GM19467 (cell line): Measurements from ENCODE around the gene DARS1.
A peak's percentile ranks its signal among the peaks of the same experiment; 100 is the strongest.
"Not testable (repeated sequence)": the region's sequence is repeated elsewhere in the genome, so short reads cannot be mapped to it uniquely, and the experiment has no call there.

ENCODE experiments used
- ATAC-seq: cut with Tn5 transposase; IDR thresholded peaks from one replicate; pipeline ENCODE4 v1.9.1; 2021; ENCODE audit warnings: mild to moderate bottlenecking, moderate library complexity; ENCODE audit not compliant: unreplicated experiment

The DARS1 gene

GRCh38 chr2:135985826-135986393 is 484 bp upstream of the DARS1 start:
- ATAC-seq = peak; percentile 40

- ATAC-seq = peak; percentile 10
These were observed 1.0 kb downstream of the DARS1 start for GRCh38 chr2:135984199-135985017.

- ATAC-seq = no peak
These were observed 4.9 kb downstream of the DARS1 start for GRCh38 chr2:135980434-135981079.

- ATAC-seq = no peak
These were observed 9.7 kb downstream of the DARS1 start for GRCh38 chr2:135975702-135976101.

- ATAC-seq = no peak
These were observed 11.4 kb downstream of the DARS1 start for GRCh38 chr2:135974036-135974435.

- ATAC-seq = no peak
These were observed 15.6 kb downstream of the DARS1 start for GRCh38 chr2:135969655-135970387.

- ATAC-seq = no peak
These were observed 19.7 kb downstream of the DARS1 start for GRCh38 chr2:135965756-135966155.

GRCh38 chr2:135964404-135964803 is 21.0 kb downstream of the DARS1 start:
- not testable (repeated sequence) for ATAC-seq

- no peak for ATAC-seq
These were observed 21.6 kb downstream of the DARS1 start for GRCh38 chr2:135963841-135964240.

- no peak for ATAC-seq
These were observed 22.9 kb downstream of the DARS1 start for GRCh38 chr2:135962366-135963123.

- ATAC-seq = no peak
These were observed 24.5 kb downstream of the DARS1 start for GRCh38 chr2:135960656-135961551.

- ATAC-seq = no peak
These were observed 25.3 kb downstream of the DARS1 start for GRCh38 chr2:135960150-135960549.

GRCh38 chr2:135958927-135959326 is 26.5 kb downstream of the DARS1 start:
- not testable (repeated sequence) for ATAC-seq

GRCh38 chr2:135954020-135954601 is 31.3 kb downstream of the DARS1 start:
- no peak for ATAC-seq

- ATAC-seq = no peak
These were observed 32.5 kb downstream of the DARS1 start for GRCh38 chr2:135952891-135953290.

- ATAC-seq = no peak
These were observed 34.3 kb downstream of the DARS1 start for GRCh38 chr2:135951041-135951583.

GRCh38 chr2:135949451-135950234 is 35.8 kb downstream of the DARS1 start:
- ATAC-seq = no peak
